Large intestine (tissue), 3 donors: Measurements from ENCODE around the gene SPECC1L. TPM values are rescaled to one million over a fixed set of nuclear protein-coding genes. Genes with fewer than 3 reads are reported as not detected.

Source experiments
- DNase-seq, 2 donors: peaks; one replicate each; pipeline versions ENCODE4 v3.0.0 to v3.0.0-alpha.2; 2013
- H3K27ac ChIP-seq: one replicate; pipeline ENCODE4 v1.5.1; 2013; ENCODE audit warnings: low read length
- H3K27me3 ChIP-seq: 2 replicates; pipeline ENCODE4 v1.6.1; 2013; ENCODE audit warnings: low read length; ENCODE audit not compliant: control insufficient read depth, insufficient read depth
- H3K36me3 ChIP-seq: 2 replicates; pipeline ENCODE4 v1.6.1; 2013; ENCODE audit warnings: low read length; ENCODE audit not compliant: control insufficient read depth, insufficient read depth
- H3K4me1 ChIP-seq: one replicate; pipeline ENCODE4 v1.6.1; 2013; ENCODE audit warnings: low read length; ENCODE audit not compliant: control insufficient read depth, insufficient read depth
- H3K4me3 ChIP-seq: one replicate; pipeline ENCODE4 v1.5.1; 2013; ENCODE audit warnings: low read length
- H3K9me3 ChIP-seq: one replicate; pipeline ENCODE4 v1.6.1; 2013; ENCODE audit warnings: mild to moderate bottlenecking, low read depth, low read length, moderate library complexity; ENCODE audit not compliant: control insufficient read depth
- WGBS: methylation state at CpG from one replicate; pipeline ENCODE4 v1.1.5; 2013; ENCODE audit warnings: low lambda C conversion rate; ENCODE audit not compliant: insufficient coverage; 5-methylcytosine and 5-hydroxymethylcytosine counted together
- polyA plus RNA-seq: library from polyadenylated mRNA; unstranded; fragments of 120-200 nt; gene quantifications from one replicate; pipeline ENCODE4 v1.2.1, GENCODE V29; 2013

SPECC1L gene
- polyA plus RNA-seq, 1 donor: 28.9 TPM

GRCh38 chr22:24455039-24455438, 184.4 kb downstream of the SPECC1L start:
- Histone ChIP-seq H3K4me1 (no peaks in the 10 kb centered on the region), H3K27ac (no peak overlapping the region), H3K27me3 (no peaks in the 10 kb centered on the region), H3K9me3 (peaks cover 3% of the 10 kb centered on the region), H3K36me3 (no peaks in the 10 kb centered on the region), H3K4me3 (no peak overlapping the region)
- DNase-seq: no peak
- WGBS: 80% methylated on average over 1 of the region's 4 CpGs

- WGBS: 95% methylated on average over 4 of the region's 9 CpGs
- no peak overlapping the region for H3K4me3 ChIP-seq
- DNase-seq: no peak
These were observed 185.3 kb downstream of the SPECC1L start for GRCh38 chr22:24455751-24456426.

GRCh38 chr22:24457894-24458420, 187.3 kb downstream of the SPECC1L start:
- Histone ChIP-seq H3K27me3 (no peaks in the 10 kb centered on the region), H3K4me3 (no peak overlapping the region), H3K4me1 (peaks cover 8% of the 10 kb centered on the region), H3K27ac (no peak overlapping the region), H3K9me3 (no peaks in the 10 kb centered on the region), H3K36me3 (no peaks in the 10 kb centered on the region)
- DNase-seq: no peak
- no CpG with 5 or more reads among the region's 3 CpGs for WGBS

More at GRCh38 chr22:24455751-24456426, 185.3 kb downstream of the SPECC1L start:
- H3K9me3 ChIP-seq: peaks cover 3% of the 10 kb centered on the region
- no peaks in the 10 kb centered on the region for H3K27me3 ChIP-seq
- H3K36me3 ChIP-seq: no peaks in the 10 kb centered on the region
- peaks cover 5% of the 10 kb centered on the region for H3K4me1 ChIP-seq
- no peak overlapping the region for H3K27ac ChIP-seq

- H3K27ac ChIP-seq: peak overlapping the region; percentile 80
- H3K27me3 ChIP-seq: no peaks in the 10 kb centered on the region
- peaks cover 8% of the 10 kb centered on the region for H3K4me1 ChIP-seq
- no peaks in the 10 kb centered on the region for H3K36me3 ChIP-seq
- H3K4me3 ChIP-seq: no peak overlapping the region
- H3K9me3 ChIP-seq: no peaks in the 10 kb centered on the region
- no peak for DNase-seq
- WGBS: 57% methylated on average over 1 of the region's 1 CpG
These were observed 189.3 kb downstream of the SPECC1L start for GRCh38 chr22:24459911-24460310.

GRCh38 chr22:24460418-24461089, 189.9 kb downstream of the SPECC1L start:
- peak overlapping the region; percentile 5 for H3K4me3 ChIP-seq
- WGBS: 95% methylated on average over 2 of the region's 10 CpGs
- H3K9me3 ChIP-seq: no peaks in the 10 kb centered on the region
- H3K27ac ChIP-seq: peak overlapping the region; percentile 80
- no peaks in the 10 kb centered on the region for H3K36me3 ChIP-seq
- peaks cover 8% of the 10 kb centered on the region for H3K4me1 ChIP-seq
- DNase-seq: peak; percentile 74 to 86
- no peaks in the 10 kb centered on the region for H3K27me3 ChIP-seq

- no peaks in the 10 kb centered on the region for H3K27me3 ChIP-seq
- no peak overlapping the region for H3K4me3 ChIP-seq
- peaks cover 16% of the 10 kb centered on the region for H3K4me1 ChIP-seq
- no CpG with 5 or more reads among the region's 6 CpGs for WGBS
- peak overlapping the region; percentile 14 for H3K27ac ChIP-seq
- peak; percentile 64 to 72 for DNase-seq
- no peaks in the 10 kb centered on the region for H3K9me3 ChIP-seq
- no peaks in the 10 kb centered on the region for H3K36me3 ChIP-seq
These were observed 192.6 kb downstream of the SPECC1L start for GRCh38 chr22:24463071-24463760.

- no peaks in the 10 kb centered on the region for H3K27me3 ChIP-seq
- 100% methylated on average over 1 of the region's 5 CpGs for WGBS
- H3K4me1 ChIP-seq: peaks cover 13% of the 10 kb centered on the region
- peak; percentile 35 to 51 for DNase-seq
- H3K9me3 ChIP-seq: no peaks in the 10 kb centered on the region
- no peaks in the 10 kb centered on the region for H3K36me3 ChIP-seq
- peak overlapping the region; percentile 58 for H3K27ac ChIP-seq
- no peak overlapping the region for H3K4me3 ChIP-seq
These were observed 194.9 kb downstream of the SPECC1L start for GRCh38 chr22:24465566-24465965.

GRCh38 chr22:24465975-24466374, 195.3 kb downstream of the SPECC1L start:
- no peak overlapping the region for H3K4me3 ChIP-seq
- H3K9me3 ChIP-seq: no peaks in the 10 kb centered on the region
- peaks cover 10% of the 10 kb centered on the region for H3K4me1 ChIP-seq
- H3K27ac ChIP-seq: peak overlapping the region; percentile 58
- no peaks in the 10 kb centered on the region for H3K27me3 ChIP-seq
- 83% methylated on average over 2 of the region's 3 CpGs for WGBS
- no peaks in the 10 kb centered on the region for H3K36me3 ChIP-seq
- no peak for DNase-seq

GRCh38 chr22:24466716-24467328, 196.2 kb downstream of the SPECC1L start:
- Histone ChIP-seq H3K27me3 (no peaks in the 10 kb centered on the region), H3K9me3 (no peaks in the 10 kb centered on the region), H3K4me3 (no peak overlapping the region), H3K4me1 (peaks cover 8% of the 10 kb centered on the region), H3K36me3 (no peaks in the 10 kb centered on the region), H3K27ac (peak overlapping the region; percentile 58)
- WGBS: no CpG with 5 or more reads among the region's 1 CpG
- peak in 1 of 2 donors; percentile 19 for DNase-seq

- Histone ChIP-seq H3K27me3 (no peaks in the 10 kb centered on the region), H3K27ac (peak overlapping the region; percentile 9), H3K4me1 (peaks cover 8% of the 10 kb centered on the region), H3K4me3 (no peak overlapping the region), H3K9me3 (no peaks in the 10 kb centered on the region), H3K36me3 (no peaks in the 10 kb centered on the region)
- WGBS: no CpG with 5 or more reads among the region's 2 CpGs
- DNase-seq: no peak
These were observed 196.7 kb downstream of the SPECC1L start for GRCh38 chr22:24467340-24467739.
